ENCODE results near the gene ACOT7. TPM values are rescaled to one million over a fixed set of nuclear protein-coding genes. Genes with fewer than 3 reads are reported as not detected.

The ACOT7 gene
- total and polyA plus RNA-seq, 2 donors (not counting 1 experiment from before 2014, with no cell fraction given), result 4.2 to 4.6 TPM

DNA sequence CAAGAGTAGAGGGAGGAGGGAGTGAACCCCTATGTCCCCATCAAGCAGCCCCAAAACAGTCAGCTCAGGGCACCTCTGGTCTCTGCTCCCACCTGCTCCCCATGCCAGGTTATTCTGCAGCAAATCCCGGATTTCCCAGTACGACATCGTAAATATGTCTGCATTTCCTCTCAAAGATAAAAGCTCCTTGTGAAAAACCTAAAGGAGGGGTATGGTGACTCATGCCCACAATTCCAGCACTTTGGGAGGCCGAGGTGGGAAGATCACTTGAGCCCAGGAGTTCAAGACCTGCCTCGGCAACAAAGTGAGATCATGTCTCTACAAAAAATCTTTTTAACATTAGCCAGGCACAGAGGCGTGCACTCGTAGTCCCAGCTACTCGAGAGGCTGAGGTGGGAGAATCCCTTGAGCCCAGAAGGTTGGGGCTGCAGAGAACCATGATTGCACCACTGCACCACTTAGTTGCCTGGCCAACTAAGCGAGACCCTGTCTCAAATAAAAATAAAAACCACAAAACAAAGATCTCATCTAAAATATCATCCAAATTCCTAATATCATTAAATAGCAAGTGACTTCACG, 7.1 kb downstream of the ACOT7 start:
- POLR2A ChIA-PET, result no interaction called here
- TF ChIP-seq EZH2 (IDR thresholded peaks at IDR 0.05; ENCODE audit: borderline replicate concordance, insufficient read depth, low read depth, low read length, poor library complexity, severe bottlenecking), result no peak
- TF ChIP-seq, protein P1, sequence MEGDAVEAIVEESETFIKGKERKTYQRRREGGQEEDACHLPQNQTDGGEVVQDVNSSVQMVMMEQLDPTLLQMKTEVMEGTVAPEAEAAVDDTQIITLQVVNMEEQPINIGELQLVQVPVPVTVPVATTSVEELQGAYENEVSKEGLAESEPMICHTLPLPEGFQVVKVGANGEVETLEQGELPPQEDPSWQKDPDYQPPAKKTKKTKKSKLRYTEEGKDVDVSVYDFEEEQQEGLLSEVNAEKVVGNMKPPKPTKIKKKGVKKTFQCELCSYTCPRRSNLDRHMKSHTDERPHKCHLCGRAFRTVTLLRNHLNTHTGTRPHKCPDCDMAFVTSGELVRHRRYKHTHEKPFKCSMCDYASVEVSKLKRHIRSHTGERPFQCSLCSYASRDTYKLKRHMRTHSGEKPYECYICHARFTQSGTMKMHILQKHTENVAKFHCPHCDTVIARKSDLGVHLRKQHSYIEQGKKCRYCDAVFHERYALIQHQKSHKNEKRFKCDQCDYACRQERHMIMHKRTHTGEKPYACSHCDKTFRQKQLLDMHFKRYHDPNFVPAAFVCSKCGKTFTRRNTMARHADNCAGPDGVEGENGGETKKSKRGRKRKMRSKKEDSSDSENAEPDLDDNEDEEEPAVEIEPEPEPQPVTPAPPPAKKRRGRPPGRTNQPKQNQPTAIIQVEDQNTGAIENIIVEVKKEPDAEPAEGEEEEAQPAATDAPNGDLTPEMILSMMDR (IDR thresholded peaks at IDR 0.05), result no peak
- no peak overlapping the region for H2AFZ ChIP-seq (ENCODE audit: insufficient read depth, low read depth, low read length, poor library complexity, severe bottlenecking)
- no peak overlapping the region for H3K4me3 ChIP-seq (ENCODE audit: control extremely low read depth in 1 of 5, extremely low read depth in 1 of 5, insufficient read depth in 1 of 5, low read depth in 2 of 5, low read length in 4 of 5)
- no peak overlapping the region for H3K27ac ChIP-seq (ENCODE audit: low read length in 2 of 2)
- 92% methylated on average over 9 of the region's 10 CpGs for WGBS (ENCODE audit: insufficient coverage)
- Mint-ChIP-seq H3K27me3 (no peaks in the 10 kb centered on the region), H3K9me3 (ENCODE audit: insufficient read depth) (no peaks in the 10 kb centered on the region), H3K27ac (no peak overlapping the region), H3K4me1 (no peaks in the 10 kb centered on the region), H3K4me3 (no peak overlapping the region)
- no peaks in the 10 kb centered on the region for H4K20me1 ChIP-seq (ENCODE audit: control insufficient read depth, insufficient read depth, low read length, poor library complexity, severe bottlenecking)
- no peak overlapping the region for H3K4me2 ChIP-seq (replicated peaks; ENCODE audit: low read depth, low read length, poor library complexity, severe bottlenecking)
- CTCF ChIA-PET, result interaction anchor here (0.5 to 0.6 kb wide), 2 partner anchors 17 to 91 kb away, joined by 3 read pairs; no protein-coding TSS in a partner anchor
- intact Hi-C loops (cut with micrococcal nuclease), result loop anchor here (1.0 kb wide), 1 partner anchor 9 kb away; no protein-coding TSS in a partner anchor
- H3K9ac ChIP-seq (ENCODE audit: low read length), result no peak overlapping the region
- no peak for DNase-seq
- H3K4me1 ChIP-seq (ENCODE audit: control insufficient read depth in 2 of 2, insufficient read depth in 2 of 2, low read length in 2 of 2), result no peaks in the 10 kb centered on the region
- H3K36me3 ChIP-seq (replicated peaks in 1 of 2; ENCODE audit: control extremely low read depth in 1 of 2, control insufficient read depth in 1 of 2, extremely low read depth in 1 of 2, insufficient read depth in 2 of 2, low read length in 1 of 2), result no peaks in the 10 kb centered on the region
- peaks cover 0 to 4% (median 0%) of the 10 kb centered on the region in 4 experiments for H3K27me3 ChIP-seq (replicated peaks in 1 of 4; ENCODE audit: control extremely low read depth in 1 of 4, control insufficient read depth in 3 of 4, insufficient read depth in 4 of 4, low read length in 3 of 4)
- H3K79me2 ChIP-seq (ENCODE audit: control insufficient read depth, insufficient read depth, low read length), result no peaks in the 10 kb centered on the region
- peaks cover 0 to 4% (median 0%) of the 10 kb centered on the region in 3 donors for H3K9me3 ChIP-seq (ENCODE audit: control extremely low read depth in 1 of 3, control insufficient read depth in 2 of 3, insufficient read depth in 1 of 3, low read length in 2 of 3)
- no peak for ATAC-seq (ENCODE audit: low read depth)

DNA sequence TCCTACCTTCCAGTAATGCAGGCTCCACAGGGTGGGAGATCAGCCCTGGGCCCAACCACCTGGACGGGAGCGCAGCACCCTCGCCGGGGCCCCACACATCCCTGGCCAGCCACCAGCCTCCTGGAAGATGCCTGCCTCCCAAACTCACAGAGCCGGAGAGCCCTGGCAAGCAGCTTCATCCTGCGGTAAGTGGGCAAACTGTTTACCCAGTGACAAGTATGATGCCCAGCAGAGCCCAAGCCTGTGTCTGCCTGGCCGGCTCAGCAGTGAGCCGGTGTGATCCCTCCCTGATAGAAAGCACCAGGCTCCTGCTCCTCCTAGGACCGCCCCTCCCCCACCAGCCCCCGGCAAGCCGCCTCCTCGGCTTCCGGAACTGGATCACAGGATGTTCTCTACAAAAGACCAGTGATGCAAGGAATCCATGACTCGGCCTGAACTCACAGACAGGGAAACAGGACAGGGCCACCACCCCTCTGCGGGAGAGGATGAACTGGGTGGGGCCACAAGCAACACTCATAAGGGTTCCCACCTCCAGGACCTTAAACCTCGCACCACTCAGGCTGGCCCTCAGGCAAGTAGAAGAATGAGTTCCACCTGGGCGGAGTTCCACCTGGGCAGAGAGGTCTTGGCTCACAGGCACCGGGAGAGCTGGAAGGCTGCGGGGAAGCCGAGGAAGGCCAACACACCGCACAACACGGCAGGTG, 7.9 kb downstream of the ACOT7 start:
- no peaks in the 10 kb centered on the region for H3K36me3 ChIP-seq (replicated peaks in 1 of 2; ENCODE audit: control extremely low read depth in 1 of 2, control insufficient read depth in 1 of 2, extremely low read depth in 1 of 2, insufficient read depth in 2 of 2, low read length in 1 of 2)
- intact Hi-C loops (cut with micrococcal nuclease), result loop anchor here (1.0 kb wide), 1 partner anchor 8 kb away; no protein-coding TSS in a partner anchor
- H3K79me2 ChIP-seq (ENCODE audit: control insufficient read depth, insufficient read depth, low read length), result no peaks in the 10 kb centered on the region
- ChIA-PET CTCF (interaction anchor here (0.5 to 1.5 kb wide), 3 partner anchors 18 to 139 kb away, joined by 3 to 5 read pairs (median 3); no protein-coding TSS in a partner anchor), POLR2A (no interaction called here)
- no peaks in the 10 kb centered on the region for H3K27me3 Mint-ChIP-seq
- H3K9me3 Mint-ChIP-seq (ENCODE audit: insufficient read depth), result no peaks in the 10 kb centered on the region
- H4K20me1 ChIP-seq (ENCODE audit: control insufficient read depth, insufficient read depth, low read length, poor library complexity, severe bottlenecking), result no peaks in the 10 kb centered on the region
- 96% methylated on average over 22 of the region's 22 CpGs for WGBS (ENCODE audit: insufficient coverage)
- no peak for TF ChIP-seq EZH2 (IDR thresholded peaks at IDR 0.05; ENCODE audit: borderline replicate concordance, insufficient read depth, low read depth, low read length, poor library complexity, severe bottlenecking)
- TF ChIP-seq, protein P1 (IDR thresholded peaks at IDR 0.05), result no peak
- H3K4me1 ChIP-seq (ENCODE audit: control insufficient read depth in 2 of 2, insufficient read depth in 2 of 2, low read length in 2 of 2), result no peaks in the 10 kb centered on the region
- H3K27me3 ChIP-seq (replicated peaks in 1 of 4; ENCODE audit: control extremely low read depth in 1 of 4, control insufficient read depth in 3 of 4, insufficient read depth in 4 of 4, low read length in 3 of 4), result peaks cover 0 to 3% (median 0%) of the 10 kb centered on the region in 4 experiments
- H3K9ac ChIP-seq (ENCODE audit: low read length), result no peak overlapping the region
- H3K9me3 ChIP-seq (ENCODE audit: control extremely low read depth in 1 of 3, control insufficient read depth in 2 of 3, insufficient read depth in 1 of 3, low read length in 2 of 3), result peaks cover 0 to 4% (median 0%) of the 10 kb centered on the region in 3 donors
- H3K4me3 Mint-ChIP-seq, result no peak overlapping the region
- no peak for ATAC-seq (ENCODE audit: low read depth)
- no peak overlapping the region for H3K27ac ChIP-seq (ENCODE audit: low read length in 2 of 2)
- DNase-seq, result no peak
- H3K4me2 ChIP-seq (replicated peaks; ENCODE audit: low read depth, low read length, poor library complexity, severe bottlenecking), result no peak overlapping the region
- no peak overlapping the region for H2AFZ ChIP-seq (ENCODE audit: insufficient read depth, low read depth, low read length, poor library complexity, severe bottlenecking)
- no peaks in the 10 kb centered on the region for H3K4me1 Mint-ChIP-seq
- H3K27ac Mint-ChIP-seq, result no peak overlapping the region
- H3K4me3 ChIP-seq (ENCODE audit: control extremely low read depth in 1 of 5, extremely low read depth in 1 of 5, insufficient read depth in 1 of 5, low read depth in 2 of 5, low read length in 4 of 5), result no peak overlapping the region
